HG02943 (cell line): Measurements from ENCODE around the gene MESD.
"Not testable (repeated sequence)": the region's sequence is repeated elsewhere in the genome, so short reads cannot be mapped to it uniquely, and the experiment has no call there.

Experiments
- ATAC-seq: cut with Tn5 transposase; IDR thresholded peaks from one replicate; pipeline ENCODE4 v1.9.1; 2021; ENCODE audit warnings: mild to moderate bottlenecking, low read depth, moderate library complexity; ENCODE audit not compliant: unreplicated experiment

Gene MESD

DNA sequence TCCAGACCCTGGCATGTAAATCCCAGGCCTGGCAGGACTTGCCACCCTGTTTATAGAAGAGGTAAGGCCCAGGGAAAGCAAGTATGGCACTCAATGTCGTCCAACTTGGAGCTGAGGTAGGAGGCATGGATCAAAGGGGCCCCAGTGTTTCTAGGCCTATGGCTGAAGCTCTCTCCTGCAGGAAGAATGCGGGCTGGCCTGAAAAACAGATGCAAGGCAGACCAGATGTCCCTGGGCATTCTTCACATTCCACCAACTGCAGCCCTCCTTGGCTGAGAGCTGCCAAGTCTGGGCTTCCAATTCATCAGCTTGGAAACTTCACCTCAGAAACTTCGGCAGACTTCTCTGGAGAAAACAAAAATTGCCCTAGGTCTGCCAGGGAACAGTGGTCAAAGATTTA is 22.2 kb downstream of the MESD start:
- no peak for ATAC-seq

DNA sequence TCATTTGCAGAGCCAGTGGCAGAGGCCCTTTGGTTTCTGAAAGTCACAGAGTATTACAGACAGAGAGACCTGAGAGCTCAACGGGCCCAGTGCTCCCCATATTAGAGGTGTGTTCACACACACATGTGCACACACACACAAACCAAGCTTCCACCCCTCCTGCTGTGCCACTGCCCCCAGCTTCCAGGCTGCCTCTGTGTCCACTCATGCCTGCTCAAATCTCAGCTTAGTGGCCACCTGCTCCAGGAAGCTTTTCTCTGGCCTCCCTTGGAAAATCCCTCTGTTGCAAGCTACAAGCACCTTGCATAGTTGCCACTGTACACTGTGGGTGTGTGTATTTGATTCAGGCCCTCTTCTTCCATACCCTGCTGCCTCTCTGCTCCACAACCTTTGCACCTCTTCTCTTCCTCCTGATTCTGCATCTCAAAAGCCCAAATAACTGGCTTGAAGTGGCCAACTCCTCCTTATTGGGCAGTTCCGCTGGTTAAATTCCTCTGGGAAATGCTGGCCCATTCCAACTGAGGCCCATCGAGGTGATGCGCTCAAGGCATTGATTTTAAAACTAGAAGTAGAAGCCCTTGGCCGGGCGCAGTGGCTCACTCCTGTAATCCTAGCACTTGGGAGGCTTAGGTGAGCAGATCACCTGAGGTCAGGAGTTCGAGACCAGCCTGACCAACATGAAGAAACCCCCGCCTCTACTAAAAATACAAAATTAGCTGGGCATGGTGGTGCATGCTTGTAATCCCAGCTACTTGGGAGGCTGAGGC is 23.0 kb downstream of the MESD start:
- ATAC-seq, result no peak

DNA sequence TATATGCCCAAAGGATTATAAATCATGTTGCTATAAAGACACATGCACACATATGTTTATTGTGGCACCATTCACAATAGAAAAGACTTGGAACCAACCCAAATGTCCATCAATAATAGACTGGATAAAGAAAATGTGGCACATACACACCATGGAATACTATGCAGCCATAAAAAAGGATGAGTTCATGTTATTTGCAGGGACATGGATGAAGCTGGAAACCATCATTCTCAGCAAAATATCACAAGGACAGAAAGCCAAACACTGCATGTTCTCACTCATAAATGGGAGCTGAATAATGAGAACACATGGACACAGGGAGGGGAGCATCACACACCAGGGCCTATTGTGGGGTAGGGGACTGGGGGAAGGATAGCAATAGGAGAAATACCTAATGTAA is 24.2 kb downstream of the MESD start:
- ATAC-seq, result not testable (repeated sequence)

DNA sequence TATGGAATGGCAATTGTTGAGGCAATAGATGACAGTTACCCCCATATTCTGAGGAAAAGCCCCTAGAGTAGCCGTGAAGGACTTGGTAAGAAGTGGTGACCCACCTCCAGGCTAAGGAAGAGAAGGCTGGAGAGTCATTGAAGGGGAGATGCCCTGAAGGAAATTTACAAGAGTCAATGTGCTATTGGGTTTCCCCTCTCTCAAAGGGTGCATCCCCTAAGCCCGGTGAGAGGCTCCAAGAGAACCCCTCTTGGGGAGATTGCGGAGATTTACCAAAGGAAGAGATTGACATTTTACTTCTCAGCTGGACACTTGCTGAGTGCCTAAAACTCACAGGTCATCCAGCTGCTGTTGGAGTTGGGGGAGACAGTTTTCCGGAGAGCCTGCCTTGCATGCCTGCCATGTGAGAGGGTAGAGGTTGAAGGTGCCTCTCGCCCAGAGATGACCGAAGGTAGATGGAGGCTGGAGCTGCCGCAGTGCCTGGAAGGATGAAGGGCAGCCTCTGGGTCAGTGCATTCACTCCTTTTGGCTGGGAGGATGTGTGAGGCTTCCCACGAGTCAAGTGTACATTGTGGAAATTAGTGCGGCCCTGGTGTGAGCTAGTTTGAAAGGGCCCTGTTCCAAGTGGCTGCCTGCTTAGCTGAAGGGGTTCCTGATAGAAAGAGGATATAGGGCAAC is 30.7 kb downstream of the MESD start:
- ATAC-seq, result no peak

DNA sequence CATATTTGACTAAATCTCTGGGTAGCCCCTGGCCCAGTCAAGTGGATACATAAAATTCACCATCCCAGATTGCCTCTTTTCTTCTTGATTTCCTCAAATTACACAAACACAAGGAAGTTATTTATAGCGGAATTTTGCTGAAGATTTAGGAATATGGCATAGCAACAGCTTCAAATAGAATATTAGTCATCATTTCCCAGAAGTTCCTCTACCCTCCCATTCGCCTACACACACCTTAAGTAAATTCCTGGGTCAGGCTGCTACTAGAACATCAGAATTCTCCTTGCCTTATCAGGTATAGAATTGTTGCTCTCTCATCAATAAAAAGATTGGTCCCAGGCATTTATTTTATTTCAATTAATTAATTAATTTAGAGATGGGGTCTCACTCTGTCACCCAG is 31.6 kb downstream of the MESD start:
- ATAC-seq, result no peak

DNA sequence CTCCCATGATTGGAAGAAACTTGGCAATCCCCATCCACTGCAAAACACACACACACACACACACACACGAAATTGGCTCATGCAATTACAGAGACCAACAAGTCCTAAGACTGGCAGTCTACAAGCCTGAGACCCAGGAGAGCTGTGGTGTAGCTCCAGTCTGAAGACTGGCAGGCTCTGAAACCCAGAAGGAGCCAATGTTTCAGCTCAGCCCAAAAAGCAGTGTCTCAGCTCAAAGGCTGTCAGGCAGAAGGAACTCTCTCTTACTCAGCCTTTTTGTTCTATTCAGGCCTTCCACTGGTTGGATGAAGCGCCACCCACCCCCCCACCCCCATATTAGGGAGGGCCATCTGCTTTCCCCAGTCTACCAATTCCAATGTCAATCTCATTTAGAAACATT is 32.1 kb downstream of the MESD start:
- no peak for ATAC-seq

DNA sequence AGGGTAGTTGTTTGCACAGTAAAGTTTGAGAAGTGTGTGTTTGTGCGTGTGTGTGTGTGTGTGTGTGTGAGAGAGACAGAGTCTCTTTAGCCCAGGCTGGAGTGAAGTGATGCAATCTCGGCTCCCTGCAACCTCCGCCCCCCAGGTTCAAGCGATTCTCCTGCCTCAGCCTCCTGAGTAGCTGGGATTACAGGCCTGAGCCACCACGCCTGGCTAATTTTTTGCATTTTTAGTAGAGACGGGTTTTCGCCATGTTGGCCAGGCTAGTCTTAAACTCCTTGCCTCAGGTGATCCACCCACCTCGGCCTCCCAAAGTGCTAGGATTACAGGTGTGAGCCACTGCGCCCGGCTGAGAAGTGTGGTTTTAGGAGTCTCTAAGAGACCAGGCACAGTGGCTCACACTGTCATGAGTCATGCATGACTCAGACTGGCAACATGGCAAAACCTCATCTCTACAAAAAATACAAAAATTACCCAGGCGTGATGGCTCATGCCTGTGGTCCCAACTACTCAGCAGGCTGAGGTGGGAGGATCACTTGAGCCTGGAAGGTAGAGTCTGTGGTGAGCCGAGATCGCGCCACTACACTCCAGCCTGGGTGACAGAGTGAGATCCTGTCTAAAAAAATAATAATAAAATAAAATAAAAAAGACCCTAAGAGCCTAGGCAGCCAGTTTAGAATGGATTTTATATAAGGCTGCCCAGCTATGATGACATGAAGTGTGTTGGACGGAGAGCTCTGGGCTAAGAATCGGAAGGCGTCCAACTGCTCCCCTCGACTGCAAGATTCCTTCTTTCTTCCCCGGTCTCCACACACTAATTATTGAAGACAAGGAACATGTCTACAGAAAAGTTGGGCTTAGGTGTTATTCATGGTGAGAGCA is 33.8 kb downstream of the MESD start:
- ATAC-seq, result not testable (repeated sequence)

DNA sequence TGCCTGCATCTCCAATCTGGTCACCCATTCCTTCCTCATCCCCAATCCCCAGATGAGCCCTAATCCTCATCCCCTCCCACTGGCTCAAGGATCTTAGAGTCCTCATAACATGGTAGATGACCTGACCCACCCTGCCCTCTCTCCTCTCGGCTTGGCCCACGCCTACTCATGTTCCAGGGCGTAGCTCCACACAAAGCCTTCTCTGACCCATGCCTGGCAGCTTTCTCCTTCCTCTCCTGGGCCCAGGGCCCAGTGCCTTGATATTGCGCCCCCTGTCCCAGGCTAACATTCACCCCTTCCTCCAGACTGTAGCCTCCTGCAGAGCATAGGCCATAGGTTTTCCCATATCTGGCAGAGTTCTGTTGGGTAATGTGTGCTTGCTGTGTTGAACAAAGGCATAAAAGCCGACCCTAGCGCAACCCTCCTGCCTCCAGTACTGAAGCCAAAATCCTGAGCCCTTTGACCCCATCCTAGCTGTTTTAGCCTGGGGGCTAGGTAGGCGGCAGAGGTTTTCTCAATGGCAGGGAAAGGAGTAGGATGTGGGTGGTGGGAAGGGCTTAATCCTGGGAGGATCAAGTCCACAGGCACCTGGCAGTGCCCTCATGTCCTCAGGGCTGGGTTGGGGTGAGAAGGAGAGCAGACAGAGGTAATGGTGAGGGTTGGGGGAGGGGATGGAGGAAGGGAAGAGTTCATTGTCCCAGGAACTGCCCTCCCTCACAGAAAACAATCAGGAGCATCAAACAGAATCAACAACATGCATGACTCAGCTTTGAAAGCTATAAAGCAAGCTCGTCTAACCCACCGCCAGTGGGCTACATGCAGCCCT is 35.5 kb downstream of the MESD start:
- no peak for ATAC-seq

DNA sequence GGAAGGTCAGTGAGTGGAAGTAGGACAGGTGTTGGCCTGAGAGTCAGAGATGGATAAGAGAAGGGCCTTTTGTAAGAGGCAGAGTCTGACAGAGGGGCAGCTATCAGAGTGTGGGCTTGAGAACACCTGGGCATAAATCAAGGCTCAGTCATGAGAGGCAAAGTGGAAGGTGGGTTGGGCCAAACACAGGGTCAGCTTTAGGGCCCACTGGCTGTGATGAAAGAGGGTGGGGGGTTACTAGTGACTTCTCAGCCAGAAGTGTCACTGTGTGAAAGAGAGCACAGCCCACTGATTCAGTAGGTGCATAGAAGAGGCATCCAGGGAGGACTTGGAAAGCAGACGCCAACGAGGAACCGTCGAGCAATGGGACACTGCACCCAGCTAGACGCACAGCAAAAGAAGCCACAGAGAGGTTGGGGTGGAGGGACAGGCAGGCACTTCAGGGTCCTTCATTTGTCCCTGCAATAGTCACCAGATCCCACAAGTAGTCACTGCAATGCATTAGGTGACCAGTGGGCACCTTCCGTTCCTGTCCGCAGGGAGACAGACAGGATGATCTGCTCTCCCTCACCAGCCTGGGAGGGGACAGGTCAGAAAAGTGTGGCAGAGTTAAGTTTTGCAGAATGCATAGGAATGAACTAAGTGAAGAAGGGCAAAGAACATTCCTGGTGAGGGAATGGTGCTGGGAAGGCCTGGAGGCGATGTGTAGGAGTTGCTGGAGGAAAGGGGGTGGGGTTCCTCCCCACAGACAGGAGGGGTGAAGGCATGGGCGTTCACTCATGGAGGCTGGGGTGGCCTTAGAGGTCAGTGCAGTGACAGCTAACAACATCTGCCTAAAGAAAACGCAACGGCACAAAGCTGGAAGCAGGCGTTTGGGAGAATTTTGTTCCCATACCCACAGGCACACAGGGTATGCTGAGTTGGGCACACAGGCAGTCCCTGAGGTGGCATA is 36.3 kb downstream of the MESD start:
- ATAC-seq, result no peak

DNA sequence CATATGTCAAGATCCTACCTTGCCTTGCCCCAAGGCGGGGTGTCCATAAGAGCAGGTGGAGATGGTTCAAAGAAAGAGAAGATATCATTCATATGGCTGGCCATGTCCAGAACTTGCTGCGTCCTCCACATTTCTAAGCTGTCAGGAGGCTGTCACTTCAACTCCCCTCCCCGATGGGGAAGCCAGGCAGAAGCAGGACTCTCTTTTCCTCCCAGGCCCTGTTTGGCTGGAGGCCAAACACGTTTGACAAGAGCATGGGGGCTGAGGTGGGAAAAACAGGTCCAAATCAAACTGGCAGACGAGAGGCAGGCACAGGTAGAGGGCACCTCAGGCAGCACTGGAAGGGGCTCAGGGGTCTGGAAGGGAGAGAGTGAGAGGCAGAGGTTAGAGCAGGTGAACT is 37.7 kb downstream of the MESD start:
- no peak for ATAC-seq

DNA sequence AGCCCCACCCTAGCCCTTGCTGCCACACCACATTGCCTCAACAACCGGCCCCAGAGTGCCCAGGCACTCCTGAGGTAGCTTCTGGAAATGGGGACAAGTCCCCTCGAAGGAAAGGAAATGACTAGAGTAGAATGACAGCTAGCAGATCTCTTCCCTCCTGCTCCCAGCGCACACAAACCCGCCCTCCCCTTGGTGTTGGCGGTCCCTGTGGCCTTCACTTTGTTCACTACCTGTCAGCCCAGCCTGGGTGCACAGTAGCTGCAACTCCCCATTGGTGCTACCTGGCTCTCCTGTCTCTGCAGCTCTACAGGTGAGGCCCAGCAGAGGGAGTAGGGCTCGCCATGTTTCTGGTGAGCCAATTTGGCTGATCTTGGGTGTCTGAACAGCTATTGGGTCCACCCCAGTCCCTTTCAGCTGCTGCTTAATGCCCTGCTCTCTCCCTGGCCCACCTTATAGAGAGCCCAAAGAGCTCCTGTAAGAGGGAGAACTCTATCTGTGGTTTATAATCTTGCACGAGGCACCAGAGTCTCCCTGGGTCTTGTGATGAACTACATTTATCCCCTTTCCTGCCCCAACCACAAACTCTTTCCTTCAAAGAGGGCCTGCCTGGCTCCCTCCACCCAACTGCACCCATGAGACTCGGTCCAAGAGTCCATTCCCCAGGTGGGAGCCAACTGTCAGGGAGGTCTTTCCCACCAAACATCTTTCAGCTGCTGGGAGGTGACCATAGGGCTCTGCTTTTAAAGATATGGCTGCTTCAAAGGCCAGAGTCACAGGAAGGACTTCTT is 39.1 kb downstream of the MESD start:
- no peak for ATAC-seq

DNA sequence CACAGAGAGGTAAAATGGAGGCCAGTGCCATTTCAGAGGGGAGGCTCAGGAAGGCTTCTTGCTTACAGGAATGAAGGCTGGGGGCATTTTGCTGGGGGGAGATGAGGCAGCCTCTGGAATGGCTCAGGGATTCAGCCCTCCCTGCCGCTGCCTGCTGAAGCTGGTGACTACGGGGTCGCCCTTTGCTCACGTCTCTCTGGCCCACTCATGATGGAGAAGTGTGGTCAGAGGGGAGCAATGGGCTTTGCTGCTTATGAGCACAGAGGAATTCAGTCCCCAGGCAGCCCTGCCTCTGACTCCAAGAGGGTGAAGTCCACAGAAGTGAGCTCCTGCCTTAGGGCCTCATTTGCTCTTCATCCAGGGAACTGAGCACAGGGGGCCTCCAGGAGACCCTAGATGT is 39.9 kb downstream of the MESD start:
- ATAC-seq, result no peak

DNA sequence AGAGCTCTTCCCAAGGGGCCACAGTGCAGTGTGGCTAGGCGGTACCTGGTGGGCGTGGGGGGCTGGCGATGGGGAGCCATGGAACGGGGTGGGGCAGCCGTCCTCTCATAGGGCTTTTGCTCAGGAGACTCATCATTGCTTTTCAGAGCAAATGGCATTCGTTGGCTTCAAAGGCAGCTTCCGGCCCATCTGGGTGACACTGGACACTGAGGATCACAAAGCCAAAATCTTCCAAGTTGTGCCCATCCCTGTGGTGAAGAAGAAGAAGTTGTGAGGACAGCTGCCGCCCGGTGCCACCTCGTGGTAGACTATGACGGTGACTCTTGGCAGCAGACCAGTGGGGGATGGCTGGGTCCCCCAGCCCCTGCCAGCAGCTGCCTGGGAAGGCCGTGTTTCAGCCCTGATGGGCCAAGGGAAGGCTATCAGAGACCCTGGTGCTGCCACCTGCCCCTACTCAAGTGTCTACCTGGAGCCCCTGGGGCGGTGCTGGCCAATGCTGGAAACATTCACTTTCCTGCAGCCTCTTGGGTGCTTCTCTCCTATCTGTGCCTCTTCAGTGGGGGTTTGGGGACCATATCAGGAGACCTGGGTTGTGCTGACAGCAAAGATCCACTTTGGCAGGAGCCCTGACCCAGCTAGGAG is 40.8 kb downstream of the MESD start:
- ATAC-seq, result no peak

DNA sequence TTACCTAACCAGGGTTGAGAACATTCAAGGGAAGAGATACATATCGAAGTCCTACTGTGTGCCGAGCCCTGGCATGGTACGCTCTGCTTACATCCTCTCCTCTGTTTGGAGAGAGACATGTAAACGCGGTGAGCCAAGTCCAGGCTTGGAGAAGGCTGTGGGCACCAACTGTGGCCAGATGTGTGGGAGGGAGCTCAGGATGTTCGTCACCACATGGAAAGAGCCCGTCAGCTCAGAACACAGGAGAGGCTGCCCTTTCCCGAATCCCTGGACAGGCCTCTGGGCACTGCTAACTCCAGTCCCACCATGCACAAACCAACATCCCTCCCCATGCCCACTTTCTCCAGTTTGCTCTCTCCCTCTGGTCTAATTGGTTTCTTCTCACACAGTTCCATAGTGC is 43.0 kb downstream of the MESD start:
- ATAC-seq, result no peak

DNA sequence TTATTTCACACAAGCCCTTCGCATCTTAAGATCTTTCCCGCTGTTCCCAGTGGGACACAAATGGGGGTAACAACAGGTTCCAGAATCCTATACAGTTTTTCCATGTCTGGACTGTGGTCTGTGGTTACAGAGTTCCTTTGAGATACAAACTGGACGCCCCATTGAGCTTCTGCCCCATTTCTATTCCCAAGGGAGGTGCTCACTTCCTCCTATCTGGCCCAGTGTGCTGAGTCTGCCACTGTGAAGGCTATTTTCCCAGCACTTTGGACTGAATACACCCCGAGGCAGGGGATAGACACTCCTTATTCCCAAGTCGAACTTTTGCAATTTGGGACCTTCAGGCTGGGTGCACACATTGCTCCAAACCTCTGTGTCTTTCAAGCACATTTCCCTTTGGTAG is 44.0 kb downstream of the MESD start:
- ATAC-seq, result no peak

DNA sequence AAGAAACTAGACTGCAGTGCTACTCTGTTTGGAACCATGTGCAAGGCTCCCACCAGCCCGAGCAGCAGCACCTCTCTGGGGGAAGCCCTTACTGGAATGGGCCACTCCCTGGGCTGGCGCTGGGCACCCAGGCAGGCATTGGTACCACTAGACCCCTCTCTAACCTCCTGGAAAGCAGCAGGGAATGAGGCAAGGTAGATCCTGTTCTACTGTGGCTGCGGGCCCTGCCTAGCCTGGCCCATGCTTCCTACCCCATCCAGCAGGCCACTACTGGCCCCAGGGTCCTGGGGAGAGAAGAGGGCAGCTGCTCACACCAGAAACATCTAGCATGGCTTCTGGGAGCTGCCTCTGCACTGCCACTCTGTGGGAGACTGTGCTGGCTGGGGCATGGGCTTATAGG is 44.8 kb downstream of the MESD start:
- no peak for ATAC-seq

DNA sequence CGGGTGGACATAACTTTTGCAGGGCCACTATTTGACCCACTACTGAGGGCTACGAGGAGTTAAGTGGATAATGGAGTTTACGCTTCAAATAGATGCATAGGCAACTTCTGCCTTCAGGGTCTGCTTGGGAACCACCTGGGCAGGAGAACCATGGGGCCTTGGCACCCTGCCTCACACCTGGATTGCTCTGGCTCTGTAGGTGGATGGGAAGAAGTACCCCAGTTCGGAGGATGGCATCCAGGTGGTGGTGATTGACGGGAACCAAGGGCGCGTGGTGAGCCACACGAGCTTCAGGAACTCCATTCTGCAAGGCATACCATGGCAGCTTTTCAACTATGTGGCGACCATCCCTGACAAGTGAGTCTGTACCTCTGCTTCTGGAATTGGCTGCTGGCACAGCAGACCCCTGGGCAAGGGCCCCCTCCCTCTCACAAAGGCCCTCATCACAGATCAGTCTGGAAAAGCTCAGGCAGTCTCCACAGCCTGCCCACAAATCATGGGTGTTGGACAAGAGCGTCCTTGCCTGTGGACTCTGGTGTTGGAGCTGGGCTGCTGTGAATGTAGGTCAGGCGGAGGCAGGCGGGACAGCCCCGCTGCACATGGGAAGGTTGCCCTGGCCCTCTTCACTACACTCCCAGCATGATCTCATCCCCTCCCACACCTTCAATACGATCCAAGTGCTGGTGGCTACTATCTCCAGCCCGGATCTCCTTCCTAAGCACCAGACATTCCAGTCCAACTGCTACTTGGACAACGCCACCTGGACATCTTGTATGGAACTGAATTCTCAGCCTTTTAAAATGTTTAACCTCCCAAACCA is 46.7 kb downstream of the MESD start:
- ATAC-seq, result no peak
